ENCODE data around the gene WDR59. TPM values are rescaled to one million over a fixed set of nuclear protein-coding genes. Genes with fewer than 3 reads are reported as not detected.

WDR59 gene
- total RNA-seq, 4 donors from 2014 or later, result 16.3 to 30.6 (median 21.8) TPM

DNA sequence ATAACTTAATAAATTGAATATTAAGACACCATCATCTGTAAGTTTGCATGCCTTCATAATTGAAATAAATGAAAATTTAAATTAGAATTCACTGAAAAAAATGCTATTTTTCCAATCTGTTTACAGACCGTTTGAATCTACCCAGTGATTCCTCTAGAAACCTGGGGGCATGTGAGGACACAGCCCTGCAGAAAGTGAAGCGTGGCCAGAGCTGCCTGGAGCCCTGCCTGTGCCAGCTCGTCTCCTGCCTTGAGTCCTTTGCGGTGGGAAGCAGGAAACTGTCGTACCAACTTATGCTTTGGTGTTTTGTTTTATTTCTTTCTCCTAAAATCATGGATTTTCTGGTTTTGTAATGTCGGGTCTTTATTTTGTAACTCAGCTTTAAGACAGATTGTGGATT, 142.5 kb downstream of the WDR59 start:
- no peak for TF ChIP-seq CTCF (IDR thresholded peaks at IDR 0.05)
- ATAC-seq (ENCODE audit: low FRiP score) (no peak), DNase-seq (ENCODE audit: low spot score) (no peak)

- DNase-seq (ENCODE audit: low spot score) (no peak), ATAC-seq (ENCODE audit: low FRiP score) (no peak)
- no peak for TF ChIP-seq CTCF (IDR thresholded peaks at IDR 0.05)
These were observed 143.0 kb downstream of the WDR59 start for GRCh38 chr16:74841904-74842303.

DNA sequence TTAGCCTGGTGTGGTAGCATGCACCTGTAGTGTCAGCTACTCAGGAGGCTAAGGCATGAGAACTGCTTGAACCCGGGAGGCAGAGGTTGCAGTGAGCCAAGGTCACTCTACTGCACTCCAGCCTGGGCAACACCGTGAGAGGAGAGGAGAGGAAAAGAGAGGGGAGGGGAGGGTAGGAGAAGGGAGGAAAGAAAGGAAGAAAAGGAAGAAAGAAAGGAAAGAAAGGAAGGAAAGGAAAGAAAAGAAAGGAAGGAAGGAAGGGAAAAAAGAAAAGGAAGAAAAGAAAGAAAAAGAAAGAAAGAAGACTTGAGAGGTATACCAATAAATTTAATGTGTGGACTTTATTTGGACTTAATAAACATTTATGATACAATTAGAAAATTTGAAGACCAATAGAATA, 143.5 kb downstream of the WDR59 start:
- no peak for TF ChIP-seq CTCF (IDR thresholded peaks at IDR 0.05)
- DNase-seq (ENCODE audit: low spot score) (no peak), ATAC-seq (ENCODE audit: low FRiP score) (no peak)

DNA sequence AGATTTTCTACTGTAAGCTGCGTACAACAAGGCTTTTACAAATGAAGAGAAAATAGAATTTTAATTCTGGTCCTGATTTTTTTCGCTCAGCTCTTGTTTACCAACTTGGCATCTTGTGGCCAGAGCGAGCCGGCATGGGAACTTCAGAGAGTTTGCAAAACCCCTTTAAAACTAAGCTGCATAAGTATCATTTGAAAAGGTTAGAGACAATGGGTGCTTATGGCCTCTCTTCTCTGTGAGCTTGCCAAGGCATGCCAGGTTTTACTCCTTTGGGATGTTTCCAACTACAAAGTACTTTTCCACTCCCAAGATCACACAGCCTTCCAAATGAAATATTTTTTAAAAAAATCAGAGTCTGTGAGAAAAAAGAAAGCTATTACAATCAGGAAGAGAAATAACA, 147.9 kb downstream of the WDR59 start:
- no peak for DNase-seq (ENCODE audit: low spot score)
- no peak for TF ChIP-seq CTCF (IDR thresholded peaks at IDR 0.05)

GRCh38 chr16:74836111-74836671, 148.7 kb downstream of the WDR59 start:
- ATAC-seq (ENCODE audit: low FRiP score) (no peak), DNase-seq (ENCODE audit: low spot score) (no peak)
- no peak for TF ChIP-seq CTCF (IDR thresholded peaks at IDR 0.05)

More for the DNA sequence above, 147.9 kb downstream of the WDR59 start:
- ATAC-seq (ENCODE audit: low FRiP score), result no peak

GRCh38 chr16:74832228-74832627, 152.7 kb downstream of the WDR59 start:
- ATAC-seq (ENCODE audit: low FRiP score), result no peak

More at GRCh38 chr16:74832228-74832627, 152.7 kb downstream of the WDR59 start:
- no peak for DNase-seq (ENCODE audit: low spot score)
- no peak for TF ChIP-seq CTCF (IDR thresholded peaks at IDR 0.05)
